ENCODE results near the gene TAF11L2.

DNA sequence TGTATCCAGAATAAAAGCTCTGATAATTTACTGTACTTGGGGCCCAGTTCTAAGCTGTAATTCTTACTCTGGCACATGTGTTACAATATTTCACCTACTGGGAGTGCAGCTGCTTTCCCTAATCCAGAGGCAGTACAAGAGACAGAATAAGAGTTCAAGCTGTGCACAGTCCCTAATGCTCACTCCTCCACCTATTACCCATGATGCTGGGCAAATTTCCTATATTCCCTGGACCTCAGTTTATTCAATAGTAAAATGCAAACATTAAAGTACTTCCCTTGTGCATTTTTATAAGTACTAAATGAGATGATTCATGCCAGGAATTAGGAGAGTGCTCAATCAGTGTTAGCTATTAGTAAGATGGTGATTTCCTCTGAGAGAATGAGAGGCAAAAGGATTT is 28.0 kb upstream of the TAF11L2 start:
- no peak for TF ChIP-seq POLR2A (IDR thresholded peaks at IDR 0.05)
- TF ChIP-seq, protein P1, sequence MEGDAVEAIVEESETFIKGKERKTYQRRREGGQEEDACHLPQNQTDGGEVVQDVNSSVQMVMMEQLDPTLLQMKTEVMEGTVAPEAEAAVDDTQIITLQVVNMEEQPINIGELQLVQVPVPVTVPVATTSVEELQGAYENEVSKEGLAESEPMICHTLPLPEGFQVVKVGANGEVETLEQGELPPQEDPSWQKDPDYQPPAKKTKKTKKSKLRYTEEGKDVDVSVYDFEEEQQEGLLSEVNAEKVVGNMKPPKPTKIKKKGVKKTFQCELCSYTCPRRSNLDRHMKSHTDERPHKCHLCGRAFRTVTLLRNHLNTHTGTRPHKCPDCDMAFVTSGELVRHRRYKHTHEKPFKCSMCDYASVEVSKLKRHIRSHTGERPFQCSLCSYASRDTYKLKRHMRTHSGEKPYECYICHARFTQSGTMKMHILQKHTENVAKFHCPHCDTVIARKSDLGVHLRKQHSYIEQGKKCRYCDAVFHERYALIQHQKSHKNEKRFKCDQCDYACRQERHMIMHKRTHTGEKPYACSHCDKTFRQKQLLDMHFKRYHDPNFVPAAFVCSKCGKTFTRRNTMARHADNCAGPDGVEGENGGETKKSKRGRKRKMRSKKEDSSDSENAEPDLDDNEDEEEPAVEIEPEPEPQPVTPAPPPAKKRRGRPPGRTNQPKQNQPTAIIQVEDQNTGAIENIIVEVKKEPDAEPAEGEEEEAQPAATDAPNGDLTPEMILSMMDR (IDR thresholded peaks at IDR 0.05), result no peak

All from esophagus squamous epithelium (tissue), 4 donors.